HL-60 (cell line): ENCODE results near the gene ZNF566.

Source experiments
- DNase-seq, 2 experiments: peaks; one replicate each; pipeline ENCODE4 v3.0.0-alpha.2; 2010 to 2020; ENCODE audit warnings: low read depth in 1 of 2, low spot score in 1 of 2
- H3K27ac ChIP-seq: fragments of 250-450 bp; sonication (Bioruptor Pico); replicated peaks from 2 replicates; pipeline ENCODE4 v1.5.1; 2020; ENCODE audit warnings: mild to moderate bottlenecking, moderate library complexity
- H3K27me3 ChIP-seq: fragments of 250-450 bp; sonication (Bioruptor Pico); 2 replicates; pipeline ENCODE4 v1.5.1; 2021; ENCODE audit warnings: mild to moderate bottlenecking, moderate library complexity; ENCODE audit not compliant: insufficient read depth, poor library complexity, severe bottlenecking
- H3K4me3 ChIP-seq: replicated peaks from 2 replicates; pipeline ENCODE4 v1.5.1; 2011; ENCODE audit warnings: mild to moderate bottlenecking, control low read depth, low read length; ENCODE audit not compliant: insufficient read depth
- CTCF ChIP-seq: IDR thresholded peaks from one replicate; pipeline ENCODE4 v1.5.1; 2011; ENCODE audit warnings: low read length, control low read depth, inconsistent platforms; ENCODE audit not compliant: insufficient read depth
- GABPA ChIP-seq: IDR thresholded peaks from 2 replicates; pipeline ENCODE4 v1.6.1; 2012; ENCODE audit warnings: low read depth
- POLR2AphosphoS5 ChIP-seq: IDR thresholded peaks from 2 replicates; pipeline ENCODE4 v1.6.1; 2012; ENCODE audit warnings: low read depth
- REST ChIP-seq: IDR thresholded peaks from 2 replicates; pipeline ENCODE4 v1.6.1; 2012; ENCODE audit warnings: low read depth; ENCODE audit not compliant: insufficient replicate concordance
- SPI1 ChIP-seq: IDR thresholded peaks from 2 replicates; pipeline ENCODE4 v1.6.1; 2012; ENCODE audit warnings: low read depth, mild to moderate bottlenecking, borderline replicate concordance

Gene ZNF566

GRCh38 chr19:36423925-36424324 is 65.4 kb downstream of the ZNF566 start:
- Histone ChIP-seq H3K4me3 (no peak overlapping the region), H3K27ac (no peak overlapping the region), H3K27me3 (no peaks in the 10 kb centered on the region)
- DNase-seq = no peak
- TF ChIP-seq GABPA (no peak), REST (no peak), SPI1 (no peak), CTCF (no peak), POLR2AphosphoS5 (no peak)

DNA sequence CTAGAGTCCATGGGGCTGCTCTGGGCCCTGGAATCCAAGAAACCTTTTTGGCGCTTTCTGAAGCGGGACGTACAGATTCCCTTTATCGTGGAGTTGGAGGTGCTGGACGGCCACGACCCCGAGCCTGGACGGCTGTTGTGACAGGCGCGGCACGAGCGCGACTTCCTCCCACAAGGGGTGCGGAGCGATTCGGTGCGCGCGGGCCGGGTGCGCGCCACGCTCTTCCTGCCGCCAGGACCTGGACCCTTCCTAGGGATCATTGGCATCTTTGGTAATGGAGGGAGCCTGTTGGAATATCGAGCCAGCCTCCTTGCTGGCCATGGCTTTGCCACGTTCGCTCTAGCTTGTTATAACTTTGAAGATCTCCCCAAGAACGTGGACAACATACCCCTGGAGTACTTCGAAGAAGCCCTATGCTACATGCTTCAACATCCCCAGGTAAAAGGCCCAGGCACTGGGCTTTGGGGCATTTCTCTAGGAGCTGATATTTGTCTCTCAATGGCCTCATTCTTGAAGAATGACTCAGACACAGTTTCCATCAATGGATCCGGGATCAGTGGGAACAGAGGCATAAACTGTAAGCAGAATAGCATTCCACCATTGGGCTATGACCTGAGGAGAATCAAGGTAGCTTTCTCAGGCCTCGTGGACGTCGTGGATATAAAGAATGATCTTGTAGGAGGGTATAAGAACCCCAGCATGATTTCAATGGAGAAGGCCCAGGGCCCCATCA is 67.4 kb downstream of the ZNF566 start:
- Histone ChIP-seq H3K4me3 (no peak overlapping the region), H3K27ac (no peak overlapping the region), H3K27me3 (no peaks in the 10 kb centered on the region)
- TF ChIP-seq POLR2AphosphoS5 (no peak), SPI1 (no peak), REST (no peak), GABPA (no peak), CTCF (no peak)
- DNase-seq = no peak

DNA sequence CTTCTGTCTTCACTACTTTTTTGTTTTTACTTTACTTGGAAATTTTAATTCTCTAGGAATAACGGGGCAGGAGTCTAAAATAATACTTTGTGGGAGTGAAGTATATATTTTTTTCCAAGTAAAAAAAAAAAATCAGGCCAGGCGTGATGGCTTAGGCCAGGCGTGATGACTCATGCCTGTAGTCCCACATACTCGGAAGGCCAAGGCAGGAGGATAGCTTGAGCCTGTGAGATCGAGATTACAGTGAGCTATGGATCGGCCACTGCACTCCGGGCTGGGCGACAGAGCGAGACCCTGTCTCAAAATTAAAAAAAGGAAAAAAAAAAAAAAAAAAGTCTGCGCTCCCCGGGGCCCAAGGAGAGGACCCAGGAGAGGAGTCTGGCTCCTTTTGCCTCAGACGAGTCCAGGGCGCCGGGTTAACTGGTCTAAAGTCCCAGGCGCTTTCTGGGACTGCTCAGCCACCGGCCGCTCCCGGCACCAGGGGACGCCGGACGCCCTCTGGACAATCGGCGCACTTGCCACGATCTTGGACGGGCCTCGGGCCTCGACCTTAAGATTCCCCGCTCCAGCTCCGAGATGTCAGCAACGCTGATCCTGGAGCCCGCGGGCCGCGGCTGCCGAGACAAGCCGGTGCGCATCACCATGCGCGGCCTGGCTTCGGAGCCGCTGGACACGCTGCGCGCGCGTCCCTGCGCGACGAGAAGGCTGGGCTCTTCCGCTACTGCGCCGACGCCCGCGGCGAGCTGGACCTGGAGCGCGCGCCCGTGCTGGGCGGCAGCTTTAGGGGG is 68.2 kb downstream of the ZNF566 start:
- no peak overlapping the region for H3K4me3 ChIP-seq
- DNase-seq = no peak
- no peak for TF ChIP-seq POLR2AphosphoS5
- TF ChIP-seq CTCF = no peak
- no peak for TF ChIP-seq REST
- TF ChIP-seq GABPA = no peak
- no peak for TF ChIP-seq SPI1
- no peaks in the 10 kb centered on the region for H3K27me3 ChIP-seq
- H3K27ac ChIP-seq = no peak overlapping the region
